ENCODE measurements around the gene ARHGEF2. TPM values are rescaled to one million over a fixed set of nuclear protein-coding genes. Genes with fewer than 3 reads are reported as not detected.
"Not testable (repeated sequence)": the region's sequence is repeated elsewhere in the genome, so short reads cannot be mapped to it uniquely, and the experiment has no call there.

Gene ARHGEF2
- total RNA-seq, 4 donors from 2014 or later: 13.7 to 42.1 (median 20.6) TPM

DNA sequence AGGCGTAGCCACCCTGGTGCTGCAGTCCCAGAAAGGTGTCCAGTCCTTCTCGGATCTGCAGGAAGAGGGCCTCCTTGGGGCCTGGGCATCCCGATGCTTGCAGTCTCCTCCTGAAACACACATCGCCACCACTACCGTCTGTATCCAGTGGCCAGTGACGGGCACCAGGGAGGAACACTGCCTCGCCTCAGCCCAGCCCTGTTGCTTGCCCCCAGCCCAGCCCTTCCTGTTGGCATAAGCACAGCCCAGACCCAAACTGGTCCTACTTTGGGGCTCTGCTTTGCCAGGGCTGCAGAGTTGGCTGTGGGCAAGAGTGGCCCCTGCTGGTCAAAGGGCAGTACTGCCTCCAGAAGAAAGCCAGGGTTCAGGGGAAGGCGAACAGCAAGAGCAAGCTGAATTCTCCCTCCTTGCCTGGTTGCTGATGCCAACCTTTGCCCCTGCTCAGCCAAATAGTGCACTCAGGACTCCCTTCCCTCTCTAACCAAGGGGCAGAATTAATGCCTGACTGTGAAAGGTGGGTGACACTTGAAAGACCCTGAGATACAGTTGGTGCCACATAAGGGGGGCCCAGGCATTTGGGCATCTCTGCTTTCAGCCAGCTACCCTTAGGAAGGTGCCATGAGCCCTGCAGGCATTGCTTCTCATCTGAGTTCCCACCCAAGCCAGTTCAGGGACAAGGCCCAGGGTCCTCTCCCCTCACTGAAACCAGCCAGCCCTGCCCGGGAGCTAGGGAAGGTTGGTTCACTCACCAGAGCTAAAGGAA lies 11.1 kb upstream of the ARHGEF2 start:
- 8% methylated on average over 2 of the region's 9 CpGs for WGBS
- Histone ChIP-seq H3K4me3 (peak overlapping the region; percentile 38), H3K36me3 (no peaks in the 10 kb centered on the region), H3K27ac (no peak overlapping the region), H3K4me1 (peaks cover 12% of the 10 kb centered on the region), H3K9me3 (no peaks in the 10 kb centered on the region), H3K27me3 (no peaks in the 10 kb centered on the region)
- no peak for TF ChIP-seq EP300 (IDR thresholded peaks at IDR 0.05)
- peak in 2 of 3 donors; percentile 31 to 40 for TF ChIP-seq POLR2AphosphoS5 (IDR thresholded peaks at IDR 0.05)
- TF ChIP-seq, protein P1, sequence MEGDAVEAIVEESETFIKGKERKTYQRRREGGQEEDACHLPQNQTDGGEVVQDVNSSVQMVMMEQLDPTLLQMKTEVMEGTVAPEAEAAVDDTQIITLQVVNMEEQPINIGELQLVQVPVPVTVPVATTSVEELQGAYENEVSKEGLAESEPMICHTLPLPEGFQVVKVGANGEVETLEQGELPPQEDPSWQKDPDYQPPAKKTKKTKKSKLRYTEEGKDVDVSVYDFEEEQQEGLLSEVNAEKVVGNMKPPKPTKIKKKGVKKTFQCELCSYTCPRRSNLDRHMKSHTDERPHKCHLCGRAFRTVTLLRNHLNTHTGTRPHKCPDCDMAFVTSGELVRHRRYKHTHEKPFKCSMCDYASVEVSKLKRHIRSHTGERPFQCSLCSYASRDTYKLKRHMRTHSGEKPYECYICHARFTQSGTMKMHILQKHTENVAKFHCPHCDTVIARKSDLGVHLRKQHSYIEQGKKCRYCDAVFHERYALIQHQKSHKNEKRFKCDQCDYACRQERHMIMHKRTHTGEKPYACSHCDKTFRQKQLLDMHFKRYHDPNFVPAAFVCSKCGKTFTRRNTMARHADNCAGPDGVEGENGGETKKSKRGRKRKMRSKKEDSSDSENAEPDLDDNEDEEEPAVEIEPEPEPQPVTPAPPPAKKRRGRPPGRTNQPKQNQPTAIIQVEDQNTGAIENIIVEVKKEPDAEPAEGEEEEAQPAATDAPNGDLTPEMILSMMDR (IDR thresholded peaks at IDR 0.05): peak; percentile 96 to 97
- DNase-seq (ENCODE audit: low spot score in 2 of 2): peak in 1 of 2 donors; percentile 85

DNA sequence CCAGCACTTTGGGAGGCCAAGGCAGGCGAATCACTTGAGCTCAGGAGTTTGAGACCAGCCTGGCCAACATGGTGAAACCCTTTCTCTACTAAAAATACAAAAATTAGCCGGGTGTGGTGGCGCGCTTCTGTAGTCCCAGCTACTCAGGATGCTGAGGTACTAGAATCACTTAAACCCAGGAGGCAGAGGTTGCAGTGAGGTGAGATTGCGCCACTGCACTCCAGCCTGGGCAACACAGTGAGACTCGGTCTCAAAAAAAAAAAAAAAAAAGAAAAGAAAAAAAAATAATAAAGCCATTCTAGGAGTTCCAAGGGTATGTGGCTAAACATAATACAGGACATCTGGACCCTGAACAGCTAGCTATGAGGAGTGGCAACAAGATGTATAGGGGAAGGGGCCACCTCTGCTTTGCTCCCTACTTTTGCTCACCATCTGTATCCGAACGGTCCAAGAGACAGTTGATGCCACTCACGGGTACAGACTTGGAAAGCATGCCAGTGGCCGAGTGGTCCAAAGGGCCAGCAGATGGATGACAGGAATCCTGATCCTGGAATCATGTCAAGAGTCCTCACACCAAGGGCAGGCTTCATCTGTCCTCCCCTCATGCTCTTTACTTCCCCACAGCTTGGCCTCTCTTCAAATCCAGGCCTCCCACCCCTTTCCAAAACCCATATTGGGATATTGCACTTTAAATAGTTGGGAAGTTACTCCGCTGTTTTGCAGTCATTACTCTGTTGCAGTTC lies 6.7 kb upstream of the ARHGEF2 start:
- H3K9me3 ChIP-seq; H3K36me3 ChIP-seq; DNase-seq (ENCODE audit: low spot score in 2 of 2); H3K4me3 ChIP-seq; H3K27ac ChIP-seq; H3K27me3 ChIP-seq: not testable (repeated sequence)
- WGBS: 86% methylated on average over 11 of the region's 11 CpGs
- H3K4me1 ChIP-seq: peaks cover 40% of the 10 kb centered on the region

DNA sequence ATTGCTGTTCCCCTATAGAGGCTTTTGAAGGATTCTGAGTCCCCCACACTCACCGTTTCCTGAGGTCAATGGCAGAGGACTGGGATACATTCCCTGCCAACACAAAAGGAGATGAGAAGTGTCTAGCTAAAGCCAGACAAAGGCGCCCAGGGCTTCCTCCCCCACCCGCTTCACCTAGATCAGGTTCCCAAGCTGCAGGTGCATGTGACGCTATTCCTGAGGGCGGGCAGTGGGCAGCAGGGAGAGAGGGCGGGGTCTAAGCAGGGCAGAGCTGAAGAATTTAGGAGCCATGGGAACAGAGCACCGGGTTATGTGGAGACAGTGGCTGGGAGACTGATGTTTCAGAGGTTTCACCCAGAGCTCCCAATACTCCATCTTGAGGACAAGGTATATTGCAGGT lies 6.0 kb upstream of the ARHGEF2 start:
- H3K4me1 ChIP-seq: peaks cover 43% of the 10 kb centered on the region

DNA sequence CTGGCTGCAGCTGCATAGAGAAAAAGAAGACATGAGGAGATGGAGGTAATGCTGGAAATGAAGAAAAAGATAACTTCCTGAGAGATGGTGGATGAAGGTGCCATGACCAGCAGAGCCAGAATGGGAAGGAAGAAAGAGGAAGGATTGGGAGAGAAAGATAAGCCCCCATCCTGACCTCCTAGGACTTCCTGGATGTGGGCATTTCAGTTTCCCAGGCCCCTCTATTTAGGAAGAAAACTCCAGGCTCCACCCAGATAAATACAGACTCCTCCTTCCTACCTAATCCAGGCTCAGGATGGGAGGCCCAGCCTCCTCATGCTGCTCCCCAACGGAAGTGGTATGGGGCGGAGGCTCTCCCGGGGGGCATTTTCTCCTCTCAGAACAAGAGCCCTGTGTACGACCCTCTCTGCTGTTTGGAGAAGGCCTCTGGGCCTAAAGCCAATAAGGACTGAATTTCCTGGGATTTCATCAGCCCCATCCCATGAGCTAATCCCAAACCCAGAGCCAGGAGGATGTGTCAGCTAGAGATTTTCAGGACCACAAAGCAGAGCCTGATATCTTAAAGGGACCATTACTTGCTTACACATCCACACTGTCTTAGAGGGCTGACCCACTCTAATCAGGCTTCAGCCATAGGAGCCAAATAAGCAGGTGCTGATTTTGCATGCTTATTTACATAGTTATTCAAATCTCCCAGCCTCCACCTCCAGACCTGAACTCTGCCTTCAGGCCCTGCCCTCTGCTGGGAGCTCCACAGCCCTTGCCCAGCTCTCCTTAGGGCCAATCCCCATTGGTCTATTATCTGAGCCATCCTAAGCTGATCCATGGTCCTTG lies 5.1 kb upstream of the ARHGEF2 start:
- H3K27ac ChIP-seq: peak overlapping the region; percentile 89
- no peak for DNase-seq (ENCODE audit: low spot score in 2 of 2)
- WGBS: 43% methylated on average over 2 of the region's 4 CpGs
- no peak for TF ChIP-seq POLR2AphosphoS5 (IDR thresholded peaks at IDR 0.05)
- no peak for TF ChIP-seq EP300 (IDR thresholded peaks at IDR 0.05)
- TF ChIP-seq POLR2A (IDR thresholded peaks at IDR 0.05): no peak
- TF ChIP-seq, protein P1 (IDR thresholded peaks at IDR 0.05): no peak
- peaks cover 45% of the 10 kb centered on the region for H3K4me1 ChIP-seq
- no peaks in the 10 kb centered on the region for H3K27me3 ChIP-seq
- no peak overlapping the region for H3K4me3 ChIP-seq
- H3K9me3 ChIP-seq: no peaks in the 10 kb centered on the region
- no peaks in the 10 kb centered on the region for H3K36me3 ChIP-seq

More for the DNA sequence above, 6.0 kb upstream of the ARHGEF2 start:
- TF ChIP-seq POLR2AphosphoS5 (IDR thresholded peaks at IDR 0.05) (no peak), POLR2A (IDR thresholded peaks at IDR 0.05) (no peak), EP300 (IDR thresholded peaks at IDR 0.05) (no peak)
- TF ChIP-seq, protein P1 (IDR thresholded peaks at IDR 0.05): no peak
- no peaks in the 10 kb centered on the region for H3K27me3 ChIP-seq
- peak overlapping the region; percentile 59 for H3K27ac ChIP-seq
- DNase-seq (ENCODE audit: low spot score in 2 of 2): no peak
- 81% methylated on average over 6 of the region's 7 CpGs for WGBS
- H3K9me3 ChIP-seq: no peaks in the 10 kb centered on the region
- no peaks in the 10 kb centered on the region for H3K36me3 ChIP-seq
- no peak overlapping the region for H3K4me3 ChIP-seq

DNA sequence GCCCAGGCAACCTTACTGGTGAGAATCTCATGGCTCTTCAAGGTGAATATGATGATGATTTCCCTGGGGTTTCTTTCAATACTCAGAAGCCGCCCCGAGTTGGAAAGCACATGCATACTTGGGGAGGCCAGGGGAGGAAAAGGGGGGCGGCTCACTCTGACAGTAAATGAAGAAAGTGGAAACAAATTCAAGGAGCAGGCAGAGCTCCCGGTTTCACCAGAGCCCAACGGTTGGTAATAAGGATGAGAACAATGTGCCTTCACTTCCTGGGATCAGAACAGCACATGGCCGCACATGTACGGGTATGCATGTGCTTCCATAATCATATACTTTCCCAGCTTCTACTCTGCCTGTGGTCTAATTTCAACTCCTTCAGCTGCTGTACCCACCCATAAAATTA lies 3.8 kb upstream of the ARHGEF2 start:
- TF ChIP-seq POLR2A (IDR thresholded peaks at IDR 0.05) (no peak), POLR2AphosphoS5 (IDR thresholded peaks at IDR 0.05) (no peak), EP300 (IDR thresholded peaks at IDR 0.05) (no peak)
- TF ChIP-seq, protein P1 (IDR thresholded peaks at IDR 0.05): no peak
- no peak overlapping the region for H3K4me3 ChIP-seq
- 62% methylated on average over 7 of the region's 7 CpGs for WGBS
- DNase-seq (ENCODE audit: low spot score in 2 of 2): no peak
- no peaks in the 10 kb centered on the region for H3K36me3 ChIP-seq
- no peaks in the 10 kb centered on the region for H3K27me3 ChIP-seq
- H3K4me1 ChIP-seq: peaks cover 46% of the 10 kb centered on the region
- peak overlapping the region; percentile 89 for H3K27ac ChIP-seq
- H3K9me3 ChIP-seq: no peaks in the 10 kb centered on the region
